Measurements from ENCODE around the gene DYNLT5.

Gene DYNLT5

GRCh38 chr1:66770240-66770639 lies 18.0 kb downstream of the DYNLT5 start:
- TF ChIP-seq, protein P1, sequence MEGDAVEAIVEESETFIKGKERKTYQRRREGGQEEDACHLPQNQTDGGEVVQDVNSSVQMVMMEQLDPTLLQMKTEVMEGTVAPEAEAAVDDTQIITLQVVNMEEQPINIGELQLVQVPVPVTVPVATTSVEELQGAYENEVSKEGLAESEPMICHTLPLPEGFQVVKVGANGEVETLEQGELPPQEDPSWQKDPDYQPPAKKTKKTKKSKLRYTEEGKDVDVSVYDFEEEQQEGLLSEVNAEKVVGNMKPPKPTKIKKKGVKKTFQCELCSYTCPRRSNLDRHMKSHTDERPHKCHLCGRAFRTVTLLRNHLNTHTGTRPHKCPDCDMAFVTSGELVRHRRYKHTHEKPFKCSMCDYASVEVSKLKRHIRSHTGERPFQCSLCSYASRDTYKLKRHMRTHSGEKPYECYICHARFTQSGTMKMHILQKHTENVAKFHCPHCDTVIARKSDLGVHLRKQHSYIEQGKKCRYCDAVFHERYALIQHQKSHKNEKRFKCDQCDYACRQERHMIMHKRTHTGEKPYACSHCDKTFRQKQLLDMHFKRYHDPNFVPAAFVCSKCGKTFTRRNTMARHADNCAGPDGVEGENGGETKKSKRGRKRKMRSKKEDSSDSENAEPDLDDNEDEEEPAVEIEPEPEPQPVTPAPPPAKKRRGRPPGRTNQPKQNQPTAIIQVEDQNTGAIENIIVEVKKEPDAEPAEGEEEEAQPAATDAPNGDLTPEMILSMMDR (IDR thresholded peaks at IDR 0.05; ENCODE audit: low read depth, low read length, missing control alignments) = no peak
- DNase-seq (ENCODE audit: low read depth) = no peak
- no peak overlapping the region for H3K4me3 ChIP-seq (ENCODE audit: low read depth, low read length)
- in situ Hi-C loops (cut with HindIII; ENCODE audit: low sequenced_read_pairs) = no loop called here

DNA sequence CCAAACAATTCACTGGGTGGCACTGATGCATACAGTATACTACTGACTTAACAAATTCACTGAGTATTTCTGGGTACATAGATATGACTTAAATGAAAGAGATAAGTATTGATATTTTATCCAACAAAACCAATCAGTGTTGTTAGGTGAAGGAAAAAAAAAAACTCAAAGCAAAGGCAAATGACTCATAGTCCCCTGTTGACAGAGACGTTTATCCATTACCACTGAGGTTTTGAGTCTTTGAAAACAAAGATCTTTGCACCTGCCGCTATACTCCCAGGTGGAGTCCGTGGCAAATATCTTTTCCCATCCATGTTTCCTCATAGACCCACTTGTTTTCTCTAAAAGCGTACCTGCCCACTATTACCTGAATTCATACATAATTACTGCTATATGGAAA lies 18.4 kb downstream of the DYNLT5 start:
- H3K4me3 ChIP-seq (ENCODE audit: low read depth, low read length) = no peak overlapping the region
- TF ChIP-seq, protein P1 (IDR thresholded peaks at IDR 0.05; ENCODE audit: low read depth, low read length, missing control alignments) = no peak
- in situ Hi-C loops (cut with HindIII; ENCODE audit: low sequenced_read_pairs) = no loop called here
- DNase-seq (ENCODE audit: low read depth) = no peak

- DNase-seq (ENCODE audit: low read depth) = no peak
- no peak overlapping the region for H3K4me3 ChIP-seq (ENCODE audit: low read depth, low read length)
- TF ChIP-seq, protein P1 (IDR thresholded peaks at IDR 0.05; ENCODE audit: low read depth, low read length, missing control alignments) = no peak
- in situ Hi-C loops (cut with HindIII; ENCODE audit: low sequenced_read_pairs) = no loop called here
These were observed 21.0 kb downstream of the DYNLT5 start for GRCh38 chr1:66773227-66773626.

DNA sequence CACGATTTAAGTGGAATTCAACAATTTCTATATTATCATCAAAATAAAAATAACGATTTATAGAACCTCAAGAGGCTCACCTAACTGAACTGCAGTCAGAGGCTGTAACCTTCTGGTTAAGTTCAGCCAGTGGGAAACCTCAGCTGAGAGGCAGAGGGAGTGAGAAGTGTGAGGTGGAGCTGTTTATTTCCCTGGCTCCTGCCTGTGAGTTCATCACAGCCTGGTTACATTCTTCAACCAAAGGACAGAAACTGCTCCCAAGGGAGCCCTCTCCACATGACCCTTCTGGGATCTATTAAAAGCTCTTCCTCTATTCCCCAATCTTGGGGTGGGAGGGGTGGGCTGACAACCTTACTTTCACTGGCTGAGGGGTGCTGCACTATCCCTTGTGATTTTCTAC lies 22.2 kb downstream of the DYNLT5 start:
- in situ Hi-C loops (cut with HindIII; ENCODE audit: low sequenced_read_pairs) = no loop called here
- TF ChIP-seq, protein P1 (IDR thresholded peaks at IDR 0.05; ENCODE audit: low read depth, low read length, missing control alignments) = no peak
- no peak overlapping the region for H3K4me3 ChIP-seq (ENCODE audit: low read depth, low read length)
- no peak for DNase-seq (ENCODE audit: low read depth)

- no peak overlapping the region for H3K4me3 ChIP-seq (ENCODE audit: low read depth, low read length)
- in situ Hi-C loops (cut with HindIII; ENCODE audit: low sequenced_read_pairs) = loop anchor here (25.0 kb wide), 1 partner anchor 412 kb away; no protein-coding TSS in a partner anchor
- TF ChIP-seq, protein P1 (IDR thresholded peaks at IDR 0.05; ENCODE audit: low read depth, low read length, missing control alignments) = no peak
- DNase-seq (ENCODE audit: low read depth) = no peak
These were observed 23.4 kb downstream of the DYNLT5 start for GRCh38 chr1:66775646-66776045.

- no peak overlapping the region for H3K4me3 ChIP-seq (ENCODE audit: low read depth, low read length)
- in situ Hi-C loops (cut with HindIII; ENCODE audit: low sequenced_read_pairs) = loop anchor here (25.0 kb wide), 1 partner anchor 409 kb away; no protein-coding TSS in a partner anchor
- TF ChIP-seq, protein P1 (IDR thresholded peaks at IDR 0.05; ENCODE audit: low read depth, low read length, missing control alignments) = no peak
- DNase-seq (ENCODE audit: low read depth) = no peak
These were observed 25.6 kb downstream of the DYNLT5 start for GRCh38 chr1:66777831-66778230.

GRCh38 chr1:66778266-66778665 lies 26.0 kb downstream of the DYNLT5 start:
- TF ChIP-seq, protein P1 (IDR thresholded peaks at IDR 0.05; ENCODE audit: low read depth, low read length, missing control alignments) = no peak
- DNase-seq (ENCODE audit: low read depth) = no peak
- no peak overlapping the region for H3K4me3 ChIP-seq (ENCODE audit: low read depth, low read length)
- in situ Hi-C loops (cut with HindIII; ENCODE audit: low sequenced_read_pairs) = loop anchor here (25.0 kb wide), 1 partner anchor 409 kb away; no protein-coding TSS in a partner anchor
